Measurements from ENCODE around the gene BSND.

Gene BSND

GRCh38 chr1:55000110-55001085 lies 1.7 kb downstream of the BSND start:
- no peak for TF ChIP-seq CTCF (IDR thresholded peaks at IDR 0.05; ENCODE audit: borderline replicate concordance, control extremely low read depth, extremely low read depth, insufficient read depth, missing control alignments)
- in situ Hi-C loops (cut with MboI; ENCODE audit: low sequenced_read_pairs, unreplicated experiment): no loop called here
- DNase-seq (ENCODE audit: low spot score): no peak

DNA sequence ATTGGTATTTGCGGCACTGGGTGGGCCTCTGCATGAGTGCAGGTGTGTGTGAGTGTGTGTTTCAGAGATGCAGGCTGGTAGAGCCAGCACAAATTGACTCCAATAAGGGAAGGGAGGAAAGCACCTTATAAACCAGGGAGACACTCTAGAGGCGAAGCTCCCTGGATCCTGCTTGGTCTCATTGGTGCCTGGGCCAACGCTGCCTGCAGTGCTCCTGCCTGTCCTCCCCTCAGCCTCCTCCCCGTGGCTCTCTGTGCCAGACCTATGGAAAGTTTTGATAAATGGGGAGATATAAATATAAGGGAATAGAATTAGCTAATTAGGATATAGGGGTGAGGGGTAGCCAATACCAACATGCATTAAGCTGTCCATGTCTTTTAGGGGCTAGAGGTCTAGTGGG lies 2.6 kb downstream of the BSND start:
- TF ChIP-seq CTCF (IDR thresholded peaks at IDR 0.05; ENCODE audit: borderline replicate concordance, control extremely low read depth, extremely low read depth, insufficient read depth, missing control alignments): no peak
- DNase-seq (ENCODE audit: low spot score): no peak
- in situ Hi-C loops (cut with MboI; ENCODE audit: low sequenced_read_pairs, unreplicated experiment): no loop called here

- TF ChIP-seq CTCF (IDR thresholded peaks at IDR 0.05; ENCODE audit: borderline replicate concordance, control extremely low read depth, extremely low read depth, insufficient read depth, missing control alignments): no peak
- DNase-seq (ENCODE audit: low spot score): no peak
- in situ Hi-C loops (cut with MboI; ENCODE audit: low sequenced_read_pairs, unreplicated experiment): no loop called here
Observed at GRCh38 chr1:55002686-55003085, 4.0 kb downstream of the BSND start.

- in situ Hi-C loops (cut with MboI; ENCODE audit: low sequenced_read_pairs, unreplicated experiment): no loop called here
- no peak for DNase-seq (ENCODE audit: low spot score)
- TF ChIP-seq CTCF (IDR thresholded peaks at IDR 0.05; ENCODE audit: borderline replicate concordance, control extremely low read depth, extremely low read depth, insufficient read depth, missing control alignments): no peak
Observed at GRCh38 chr1:55005351-55006140, 6.8 kb downstream of the BSND start.

- DNase-seq (ENCODE audit: low spot score): no peak
- TF ChIP-seq CTCF (IDR thresholded peaks at IDR 0.05; ENCODE audit: borderline replicate concordance, control extremely low read depth, extremely low read depth, insufficient read depth, missing control alignments): no peak
- in situ Hi-C loops (cut with MboI; ENCODE audit: low sequenced_read_pairs, unreplicated experiment): no loop called here
Observed at GRCh38 chr1:55006931-55007330, 8.2 kb downstream of the BSND start.

GRCh38 chr1:55007625-55008024 lies 8.9 kb downstream of the BSND start:
- no peak for TF ChIP-seq CTCF (IDR thresholded peaks at IDR 0.05; ENCODE audit: borderline replicate concordance, control extremely low read depth, extremely low read depth, insufficient read depth, missing control alignments)
- DNase-seq (ENCODE audit: low spot score): no peak
- in situ Hi-C loops (cut with MboI; ENCODE audit: low sequenced_read_pairs, unreplicated experiment): no loop called here
